HG02610 (cell line): ENCODE data around the gene DENND4B.
"Not testable (repeated sequence)": the region's sequence is repeated elsewhere in the genome, so short reads cannot be mapped to it uniquely, and the experiment has no call there.

Experiments
- ATAC-seq: cut with Tn5 transposase; IDR thresholded peaks from one replicate; pipeline ENCODE4 v1.9.1; 2021; ENCODE audit warnings: mild to moderate bottlenecking, moderate library complexity; ENCODE audit not compliant: unreplicated experiment

Gene DENND4B

GRCh38 chr1:153928791-153929341 is 17.7 kb downstream of the DENND4B start:
- no peak for ATAC-seq

DNA sequence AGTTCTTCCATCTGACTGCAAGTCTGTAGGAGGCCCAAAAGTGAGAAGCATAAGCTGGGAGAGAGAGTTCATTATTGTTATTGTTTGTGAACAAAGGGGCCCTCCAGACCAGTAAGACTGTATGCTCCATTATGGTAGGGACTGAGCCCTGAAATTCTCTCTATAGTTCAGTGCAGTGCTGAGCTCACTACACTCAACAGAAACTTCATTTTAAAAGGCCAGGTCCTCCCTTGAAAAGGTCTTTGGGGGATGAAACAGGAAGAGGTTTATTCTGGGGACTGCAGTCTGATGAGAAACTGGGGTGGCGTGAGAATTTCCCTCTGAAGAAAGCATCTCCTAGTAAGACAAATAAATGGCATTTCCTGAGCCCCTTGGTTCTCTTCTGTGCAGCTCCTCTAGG is 18.3 kb downstream of the DENND4B start:
- ATAC-seq, result no peak

DNA sequence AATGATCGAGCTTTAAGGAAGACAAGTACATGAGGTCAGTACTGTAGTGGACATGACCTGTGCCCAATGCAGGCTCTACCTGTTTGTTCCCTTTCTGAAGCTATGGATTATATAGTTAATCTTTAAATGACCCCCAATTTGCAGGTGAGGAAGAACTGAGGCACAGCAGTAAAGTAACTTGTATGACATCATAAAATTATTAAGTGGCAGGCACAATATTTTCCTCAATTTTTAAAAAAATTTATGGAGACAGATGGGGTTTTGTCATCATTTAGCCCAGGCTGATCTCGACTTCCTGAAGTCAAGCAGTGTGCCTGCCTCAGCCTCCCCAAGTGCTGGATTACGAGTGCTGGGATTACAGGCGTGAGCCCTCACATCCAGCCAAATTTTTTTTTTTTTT is 20.1 kb downstream of the DENND4B start:
- ATAC-seq, result no peak

DNA sequence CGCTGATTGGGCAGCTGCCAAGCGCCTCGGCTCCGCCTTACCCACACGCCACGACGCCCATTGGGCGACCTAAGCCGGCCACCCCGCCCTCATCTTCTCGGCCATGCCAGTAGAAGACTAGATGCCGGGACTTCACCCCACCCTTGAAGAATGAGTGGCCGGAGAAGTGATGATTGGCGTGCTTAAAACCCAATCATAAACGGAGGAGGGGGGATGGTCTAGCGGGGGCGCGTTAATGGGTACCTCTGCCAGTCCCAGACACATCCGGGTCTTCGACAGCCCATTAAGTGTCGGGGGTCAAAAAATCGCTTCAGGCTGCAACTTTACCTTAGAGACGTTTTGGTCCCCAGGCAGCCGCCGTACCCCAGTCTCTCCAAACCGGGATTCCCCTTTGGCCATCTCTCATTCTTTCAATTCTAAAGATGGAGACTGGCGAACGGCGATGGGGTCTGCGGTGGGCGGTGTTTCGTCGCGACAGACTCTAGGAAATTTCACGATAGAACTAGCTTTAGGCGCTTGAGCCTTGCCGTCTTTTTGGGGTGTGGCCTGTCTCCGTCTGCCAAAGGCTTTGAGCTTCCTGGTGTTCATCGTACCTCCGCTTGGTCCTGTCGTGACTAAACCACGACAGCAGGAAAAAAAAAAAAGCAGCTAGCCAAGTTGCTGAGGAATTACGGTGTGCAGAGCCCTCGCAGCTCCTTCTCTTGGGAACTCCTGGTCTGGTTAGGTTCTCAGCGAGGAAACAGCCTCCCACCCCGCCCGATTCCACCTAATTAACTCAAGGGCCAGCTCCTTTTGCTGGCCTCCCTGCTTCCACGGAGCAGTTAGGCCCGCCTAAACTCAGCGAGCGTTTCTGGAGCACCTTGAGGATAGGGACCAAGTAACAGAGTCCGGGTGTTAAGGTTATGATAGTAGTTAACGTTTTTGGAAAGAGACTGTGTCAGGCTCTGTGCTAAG is 23.3 kb downstream of the DENND4B start, which contains the start of gene GATAD2B:
Gene GATAD2B, minus strand, starts transcription at position 1 of the 954 bp plus-strand sequence. CDS start 94,625 bp downstream, outside the sequence.
- ATAC-seq, result peak; percentile 94

DNA sequence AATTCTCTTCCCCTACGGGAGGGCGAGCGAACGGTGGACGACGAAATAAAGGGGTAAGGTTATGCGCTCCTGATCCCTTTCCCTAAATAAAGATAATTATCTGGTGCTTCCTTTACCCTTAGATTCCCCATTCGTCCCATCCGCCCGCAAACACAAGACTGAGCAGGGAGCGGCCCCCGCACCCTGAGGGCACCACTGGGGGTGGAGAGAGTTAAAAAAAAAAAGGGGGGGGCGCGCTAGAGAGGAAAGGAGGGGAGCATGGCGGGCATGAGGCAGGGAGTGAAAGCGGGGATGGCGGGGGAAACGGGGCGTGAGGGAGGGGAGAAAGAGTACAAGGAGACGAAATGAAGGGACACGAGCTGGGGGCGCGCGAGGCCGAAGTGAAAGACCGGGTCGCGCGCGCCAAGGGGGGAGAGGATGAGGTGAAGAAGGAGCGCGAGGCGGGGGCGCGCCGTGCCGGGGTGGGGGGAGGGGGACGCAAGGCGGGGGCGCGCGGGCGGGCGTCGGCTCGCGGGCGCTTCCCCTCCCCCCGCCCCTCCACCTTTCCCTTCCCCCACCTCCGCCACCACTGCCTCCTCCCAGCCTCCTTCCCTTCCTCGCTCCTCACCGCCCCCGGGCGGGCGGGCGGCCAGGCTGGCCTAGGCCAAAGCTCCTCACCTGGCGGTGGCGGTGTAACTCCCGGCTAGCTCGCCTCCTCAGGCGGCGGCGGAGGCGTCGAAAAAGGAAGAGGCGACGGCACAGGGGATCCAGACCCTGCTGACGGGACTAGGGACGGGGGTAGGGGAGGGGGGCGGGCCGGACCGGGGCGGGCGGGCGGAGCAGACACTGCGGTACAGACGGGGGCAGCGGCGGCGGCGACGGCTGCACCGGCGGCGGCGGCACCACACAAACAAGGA is 24.2 kb downstream of the DENND4B start:
- peak; percentile 14 for ATAC-seq

GRCh38 chr1:153921803-153922075 is 24.8 kb downstream of the DENND4B start:
- ATAC-seq, result no peak

GRCh38 chr1:153921080-153921802 is 25.3 kb downstream of the DENND4B start:
- no peak for ATAC-seq

DNA sequence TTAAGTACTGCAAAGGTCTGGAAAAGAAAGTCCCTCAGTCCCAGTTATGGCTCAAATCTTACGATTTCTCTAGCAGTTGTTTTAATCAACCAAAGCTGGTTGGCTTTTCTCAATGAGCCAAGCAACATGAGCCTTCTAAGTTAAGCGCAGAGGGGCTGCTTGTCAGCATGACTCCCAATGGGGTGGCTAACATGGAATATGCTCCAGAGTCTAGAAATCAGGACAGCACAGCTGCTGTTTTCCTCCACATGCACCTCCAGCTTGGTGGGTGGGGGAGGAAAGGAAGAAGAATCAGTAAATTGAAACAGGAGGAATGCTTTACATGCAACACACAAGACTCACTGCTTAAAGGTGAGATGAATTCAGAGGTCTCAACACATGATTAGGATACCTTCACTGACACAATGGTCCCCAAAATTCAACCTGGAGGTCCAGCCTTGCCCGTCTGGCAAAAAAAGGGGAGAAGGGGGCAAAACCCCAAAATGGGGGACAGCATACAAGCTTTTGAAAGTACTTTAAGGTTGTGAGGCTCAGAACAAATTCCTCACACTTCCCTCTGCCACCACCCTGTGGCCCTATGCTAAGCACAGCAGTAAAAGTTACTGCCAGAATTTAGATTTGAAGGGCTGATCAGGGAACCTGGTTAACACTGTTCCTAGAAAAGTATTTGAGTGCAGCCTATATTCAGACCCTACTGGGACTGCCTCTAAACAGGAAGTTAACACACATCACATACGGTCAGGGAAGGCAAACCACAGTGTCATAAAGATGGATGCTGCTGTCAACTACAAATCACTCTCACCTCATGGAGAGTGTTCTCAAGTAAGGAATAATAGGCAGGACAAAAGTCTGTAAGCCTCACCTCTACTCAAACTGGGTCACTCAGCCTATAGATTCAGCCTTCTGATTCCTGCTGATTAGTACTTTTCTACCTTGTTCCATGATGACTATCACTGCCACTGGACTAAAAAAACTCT is 26.4 kb downstream of the DENND4B start:
- ATAC-seq, result no peak

GRCh38 chr1:153916297-153916696 is 30.2 kb downstream of the DENND4B start:
- ATAC-seq, result no peak

- no peak for ATAC-seq
Measured at GRCh38 chr1:153912349-153912748, 34.2 kb downstream of the DENND4B start.

- not testable (repeated sequence) for ATAC-seq
Measured at GRCh38 chr1:153910560-153910959, 36.0 kb downstream of the DENND4B start.

DNA sequence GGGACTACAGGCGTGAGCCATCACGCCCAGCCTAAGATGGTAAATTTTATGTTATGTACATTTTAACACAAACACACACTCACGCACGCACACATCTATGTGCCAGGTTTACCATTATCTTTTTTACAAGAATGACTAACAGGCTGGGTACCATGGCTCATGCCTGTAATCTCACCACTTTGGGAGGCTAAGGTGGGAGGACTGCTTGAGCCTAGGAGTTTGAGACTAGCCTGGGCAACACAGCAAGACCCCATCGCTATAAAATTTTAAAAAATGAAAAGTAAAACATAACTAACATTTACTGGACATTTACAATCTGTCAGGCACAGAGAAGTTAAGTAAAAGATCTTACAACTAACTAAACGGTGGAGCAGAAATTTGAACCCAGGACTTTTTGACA is 38.4 kb downstream of the DENND4B start:
- ATAC-seq, result no peak

GRCh38 chr1:153907134-153907533 is 39.4 kb downstream of the DENND4B start:
- ATAC-seq, result no peak

- ATAC-seq, result no peak
Measured at GRCh38 chr1:153906396-153906795, 40.1 kb downstream of the DENND4B start.

DNA sequence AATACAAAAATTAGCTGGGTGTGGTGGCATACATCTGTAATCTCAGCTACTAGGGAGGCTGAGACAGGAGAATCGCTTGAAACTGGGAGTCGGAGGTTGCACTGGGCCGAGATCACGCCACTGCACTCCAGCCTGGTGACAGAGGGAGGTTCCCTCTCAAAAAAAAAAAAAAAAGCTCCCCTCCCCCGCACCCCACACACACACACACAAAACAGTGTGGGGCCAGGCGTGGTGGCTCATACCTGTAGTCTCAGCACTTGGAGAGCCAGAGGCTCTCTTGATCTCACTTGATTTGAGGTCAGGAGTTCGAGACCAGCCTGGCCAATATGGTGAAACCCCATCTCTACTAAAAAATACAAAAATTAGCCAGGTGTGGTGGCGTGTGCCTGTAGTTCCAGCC is 40.6 kb downstream of the DENND4B start:
- not testable (repeated sequence) for ATAC-seq

DNA sequence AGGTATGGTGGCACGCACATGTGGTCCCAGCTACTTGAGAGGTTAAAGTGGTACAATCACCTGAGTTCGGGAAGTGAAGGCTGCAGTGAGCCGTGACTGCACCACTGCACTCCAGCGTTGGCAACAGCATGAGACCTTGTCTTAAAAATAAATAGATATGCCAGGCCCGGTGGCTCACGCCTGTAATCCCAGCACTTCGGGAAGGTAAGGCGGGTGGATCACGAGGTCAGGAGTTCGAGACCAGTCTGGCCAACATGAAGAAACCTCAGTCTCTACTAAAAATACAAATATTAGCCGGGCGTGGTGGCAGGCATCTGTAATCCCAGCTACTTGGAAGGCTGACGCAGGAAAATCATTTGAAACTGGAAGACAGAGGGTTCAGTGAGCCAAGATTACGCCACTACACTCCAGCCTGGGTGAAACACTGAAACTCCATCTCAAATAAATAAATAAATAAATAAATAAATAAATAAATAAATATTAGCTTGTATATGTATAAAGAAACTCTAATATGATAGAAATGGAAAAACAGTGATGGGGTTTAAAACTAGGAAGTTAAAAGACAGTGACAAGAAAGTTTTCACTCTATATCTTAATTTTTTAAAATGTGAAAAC is 42.6 kb downstream of the DENND4B start:
- ATAC-seq, result no peak

DNA sequence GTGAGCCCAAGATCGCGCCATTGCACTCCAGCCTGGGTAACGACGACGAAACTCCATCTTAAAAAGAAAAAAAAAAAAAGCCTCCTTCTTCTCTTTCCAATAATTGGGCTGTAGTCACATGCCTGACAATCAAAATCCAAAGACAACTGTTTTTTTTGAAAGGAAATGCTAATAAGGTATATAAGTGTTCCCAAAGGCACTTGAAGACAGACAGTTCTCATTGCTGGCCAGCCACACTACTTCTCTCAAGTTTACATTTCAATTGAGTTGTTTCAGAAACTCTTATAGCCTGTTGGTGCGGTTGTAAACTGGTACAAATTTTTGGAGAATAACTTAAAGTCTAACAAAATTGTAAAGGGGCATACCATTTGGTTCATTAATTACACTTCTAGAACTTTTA is 47.0 kb downstream of the DENND4B start:
- no peak for ATAC-seq

GRCh38 chr1:153895866-153896265 is 50.7 kb downstream of the DENND4B start:
- not testable (repeated sequence) for ATAC-seq

DNA sequence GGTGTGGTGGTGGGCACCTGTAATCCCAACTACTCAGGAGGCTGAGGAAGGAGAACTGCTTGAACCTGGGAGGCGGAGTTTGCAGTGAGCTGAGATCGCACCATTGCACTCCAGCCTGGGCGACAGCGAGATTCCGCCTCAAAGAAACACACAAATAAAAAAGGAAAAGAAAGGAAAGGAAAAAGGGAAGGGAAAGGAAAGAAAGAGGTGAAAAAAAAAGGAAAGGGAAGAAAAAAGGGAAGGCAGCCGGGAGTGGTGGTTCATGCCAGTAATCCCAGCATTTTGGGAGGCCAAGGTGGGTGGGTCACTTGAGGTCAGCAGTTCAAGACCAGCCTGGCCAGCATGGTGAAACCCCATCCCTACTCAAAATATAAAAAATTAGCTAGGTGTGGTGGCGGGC is 55.5 kb downstream of the DENND4B start:
- not testable (repeated sequence) for ATAC-seq
